H1 (cell line): ENCODE measurements around the gene CYP2W1.
"Not testable (repeated sequence)": the region's sequence is repeated elsewhere in the genome, so short reads cannot be mapped to it uniquely, and the experiment has no call there.

ENCODE experiments used
- BRCA1 ChIP-seq: IDR thresholded peaks from 2 replicates; pipeline ENCODE4 v1.6.1; 2012; ENCODE audit warnings: low read depth, low read length, improper control_type of control experiment
- CBX5 ChIP-seq: fragments of 300-800, 300-1000 bp; sonication (generic); IDR thresholded peaks from 2 replicates; pipeline ENCODE4 v1.7.1; 2016; ENCODE audit warnings: antibody characterized with exemption, low read length, low read depth
- CBX8 ChIP-seq: fragments of 300-800, 300-1000 bp; sonication (generic); IDR thresholded peaks from 2 replicates; pipeline ENCODE4 v1.7.1; 2016; ENCODE audit warnings: low read depth, low read length, borderline replicate concordance
- CTCF ChIP-seq, 3 experiments: IDR thresholded peaks; 1 replicate in 2 of 3; 2 replicates in 1 of 3; pipeline versions ENCODE4 v1.5.1 to v1.6.1; 2011; ENCODE audit warnings: low read length in 3 of 3, mild to moderate bottlenecking in 3 of 3, inconsistent platforms in 2 of 3, low read depth in 1 of 3, moderate library complexity in 1 of 3; ENCODE audit not compliant: insufficient read depth in 1 of 3; ENCODE audit errors: control extremely low read depth in 1 of 3
- EP300 ChIP-seq, 2 experiments: IDR thresholded peaks; 1 replicate in 1 of 2; 2 replicates in 1 of 2; pipeline ENCODE4 v1.6.1; 2011 to 2012; ENCODE audit warnings: low read depth in 2 of 2, low read length in 2 of 2, mild to moderate bottlenecking in 2 of 2, borderline replicate concordance in 1 of 2, inconsistent platforms in 1 of 2, moderate library complexity in 1 of 2
- EZH2 ChIP-seq: fragments of 200-600 bp; sonication (generic); IDR thresholded peaks from 2 replicates; pipeline ENCODE4 v1.7.1; 2012; ENCODE audit warnings: low read depth, mild to moderate bottlenecking, moderate library complexity, low read length, inconsistent platforms; ENCODE audit not compliant: severe bottlenecking
- PHF8 ChIP-seq: fragments of 200-600 bp; sonication (generic); conservative IDR thresholded peaks from 2 replicates; pipeline ENCODE4 v1.7.1; 2012; ENCODE audit warnings: low read depth, mild to moderate bottlenecking, inconsistent platforms, low read length, moderate library complexity
- POLR2A ChIP-seq, 2 experiments: IDR thresholded peaks; 1 replicate in 1 of 2; 2 replicates in 1 of 2; pipeline ENCODE4 v1.6.1; 2011; ENCODE audit warnings: low read depth in 2 of 2, low read length in 2 of 2, mild to moderate bottlenecking in 2 of 2; ENCODE audit errors: control extremely low read depth in 1 of 2
- RFX5 ChIP-seq: IDR thresholded peaks from 2 replicates; pipeline ENCODE4 v1.6.1; 2011; ENCODE audit warnings: low read depth, low read length, improper control_type of control experiment, borderline replicate concordance
- SIN3A ChIP-seq, 2 experiments: IDR thresholded peaks in 1 of 2; conservative IDR thresholded peaks in 1 of 2; 2 replicates each; pipeline ENCODE4 v1.6.1; 2011 to 2012; ENCODE audit warnings: low read length in 2 of 2, improper control_type of control experiment in 1 of 2, low read depth in 1 of 2, mild to moderate bottlenecking in 1 of 2
- TCF12 ChIP-seq: IDR thresholded peaks from 2 replicates; pipeline ENCODE4 v1.6.1; 2011; ENCODE audit warnings: low read depth, mild to moderate bottlenecking, low read length

DNA sequence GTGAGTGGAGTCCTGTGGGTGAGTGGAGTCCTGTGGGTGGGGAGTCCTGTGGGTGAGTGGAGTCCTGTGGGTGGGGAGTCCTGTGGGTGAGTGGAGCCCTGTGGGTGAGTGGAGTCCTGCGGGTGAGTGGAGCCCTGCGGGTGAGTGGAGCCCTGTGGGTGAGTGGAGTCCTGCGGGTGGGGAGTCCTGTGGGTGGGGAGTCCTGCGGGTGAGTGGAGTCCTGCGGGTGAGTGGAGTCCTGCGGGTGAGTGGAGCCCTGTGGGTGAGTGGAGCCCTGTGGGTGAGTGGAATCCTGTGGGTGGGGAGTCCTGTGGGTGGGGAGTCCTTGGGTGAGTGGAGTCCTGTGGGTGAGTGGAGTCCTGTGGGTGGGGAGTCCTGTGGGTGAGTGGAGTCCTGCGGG is 19.5 kb downstream of the CYP2W1 start:
- TF ChIP-seq EP300 (IDR thresholded peaks at IDR 0.05; ENCODE audit: borderline replicate concordance in 1 of 2, low read depth in 2 of 2, low read length in 2 of 2); PHF8; BRCA1; RFX5; CBX8; SIN3A (conservative IDR thresholded peaks at IDR 0.05 in 1 of 2, IDR thresholded peaks at IDR 0.05 in 1 of 2; ENCODE audit: low read depth in 1 of 2, low read length in 2 of 2); POLR2A (IDR thresholded peaks at IDR 0.05; ENCODE audit: control extremely low read depth in 1 of 2, low read depth in 2 of 2, low read length in 2 of 2); EZH2; TCF12; CBX5; CTCF (IDR thresholded peaks at IDR 0.05; ENCODE audit: control extremely low read depth in 1 of 3, insufficient read depth in 1 of 3, low read depth in 1 of 3, low read length in 3 of 3): not testable (repeated sequence)
